ENCODE data around the gene RAB36. TPM values are rescaled to one million over a fixed set of nuclear protein-coding genes. Genes with fewer than 3 reads are reported as not detected.

RAB36 gene
- total and polyA plus RNA-seq, 2 donors (not counting 1 experiment from before 2014, with no cell fraction given) = 1.1 to 3.3 TPM

- Histone ChIP-seq H3K4me2 (replicated peaks; ENCODE audit: low read depth, low read length, poor library complexity, severe bottlenecking) (peak within 1 kb of the TSS; percentile 78), H3K79me2 (ENCODE audit: control insufficient read depth, insufficient read depth, low read length) (peaks cover 45% of the 10 kb centered on the region), H2AFZ (ENCODE audit: insufficient read depth, low read depth, low read length, poor library complexity, severe bottlenecking) (peak within 1 kb of the TSS; percentile 62), H3K4me3 (ENCODE audit: control extremely low read depth in 1 of 5, extremely low read depth in 1 of 5, insufficient read depth in 1 of 5, low read depth in 2 of 5, low read length in 4 of 5) (peak within 1 kb of the TSS; percentile 61 to 75 (median 67)), H3K27ac (ENCODE audit: low read length in 2 of 2) (peak within 1 kb of the TSS in 1 of 2 donors; percentile 29), H3K9me3 (ENCODE audit: control extremely low read depth in 1 of 3, control insufficient read depth in 2 of 3, insufficient read depth in 1 of 3, low read length in 2 of 3) (peaks cover 0 to 18% (median 10%) of the 10 kb centered on the region in 3 donors), H3K36me3 (replicated peaks in 1 of 2; ENCODE audit: control extremely low read depth in 1 of 2, control insufficient read depth in 1 of 2, extremely low read depth in 1 of 2, insufficient read depth in 2 of 2, low read length in 1 of 2) (no peaks in the 10 kb centered on the region), H3K9ac (ENCODE audit: low read length) (peak within 1 kb of the TSS; percentile 65), H3K4me1 (ENCODE audit: control insufficient read depth in 2 of 2, insufficient read depth in 2 of 2, low read length in 2 of 2) (peaks cover 57 to 75% of the 10 kb centered on the region in 2 donors), H3K27me3 (replicated peaks in 1 of 4; ENCODE audit: control extremely low read depth in 1 of 4, control insufficient read depth in 3 of 4, insufficient read depth in 4 of 4, low read length in 3 of 4) (peaks cover 0 to 11% (median 3%) of the 10 kb centered on the region in 4 experiments), H4K20me1 (ENCODE audit: control insufficient read depth, insufficient read depth, low read length, poor library complexity, severe bottlenecking) (peaks cover 40% of the 10 kb centered on the region)
- ATAC-seq (ENCODE audit: low read depth) (peak; percentile 77), DNase-seq (peak; percentile 82)
- Mint-ChIP-seq H3K27ac (peak within 1 kb of the TSS; percentile 79), H3K9me3 (ENCODE audit: insufficient read depth) (no peaks in the 10 kb centered on the region), H3K4me1 (peaks cover 51% of the 10 kb centered on the region), H3K4me3 (peak within 1 kb of the TSS; percentile 91), H3K27me3 (peaks cover 7% of the 10 kb centered on the region)
- under 1% methylated on average over 88 of the region's 88 CpGs for WGBS (ENCODE audit: insufficient coverage)
- TF ChIP-seq CTCF (IDR thresholded peaks at IDR 0.05) (no peak), EZH2 (IDR thresholded peaks at IDR 0.05; ENCODE audit: borderline replicate concordance, insufficient read depth, low read depth, low read length, poor library complexity, severe bottlenecking) (no peak)
- intact Hi-C loops (cut with micrococcal nuclease) = loop anchor here (5.0 kb wide), 1 partner anchor 33 kb away; the partner anchor contains the start of gene RAB36
- ChIA-PET CTCF (interaction anchor here (1.1 to 16.5 kb wide), 8 partner anchors 13 to 205 kb away, joined by 3 to 494 read pairs (median 6); no protein-coding TSS in a partner anchor), POLR2A (interaction anchor here (1.0 to 2.4 kb wide), 4 partner anchors 35 to 102 kb away, joined by 3 to 7 read pairs (median 5); partner anchors contain the start of gene RAB36)
Observed at GRCh38 chr22:23180301-23180892, 35.1 kb downstream of the RAB36 start, which contains the start of gene BCR. BCR (plus strand) TSS chr22:23180509; CDS start chr22:23180961, 452 bp downstream.

Data from B cell (primary cell).